CD14-positive monocyte (primary cell): ENCODE data around the gene UTP14C. TPM values are rescaled to one million over a fixed set of nuclear protein-coding genes. Genes with fewer than 3 reads are reported as not detected.

ENCODE experiments used
- DNase-seq, 3 donors: peaks; one replicate each; pipeline ENCODE4 v3.0.0-alpha.2; 2011 to 2022
- H2AFZ ChIP-seq: 2 replicates; pipeline ENCODE4 v1.6.0; 2012; ENCODE audit warnings: mild to moderate bottlenecking, low read depth, low read length, inconsistent platforms; ENCODE audit not compliant: insufficient read depth, poor library complexity, severe bottlenecking
- H3K27ac ChIP-seq, 2 donors: 1 replicate in 1 of 2; 2 replicates in 1 of 2; pipeline ENCODE4 v1.5.1; 2012 to 2013; ENCODE audit warnings: low read length in 2 of 2, control low read depth in 1 of 2, inconsistent platforms in 1 of 2, low read depth in 1 of 2, mild to moderate bottlenecking in 1 of 2
- H3K27me3 ChIP-seq, 2 donors: one replicate each; pipeline versions ENCODE4 v1.6.0 to v1.6.1; 2011 to 2013; ENCODE audit warnings: low read length in 2 of 2; ENCODE audit not compliant: control insufficient read depth in 2 of 2, insufficient read depth in 2 of 2
- H3K36me3 ChIP-seq, 2 donors: replicated peaks in 1 of 2; 1 replicate in 1 of 2; 2 replicates in 1 of 2; pipeline versions ENCODE4 v1.5.1 to v1.6.1; 2012 to 2013; ENCODE audit warnings: low read length in 2 of 2, control low read depth in 1 of 2, inconsistent platforms in 1 of 2, mild to moderate bottlenecking in 1 of 2; ENCODE audit not compliant: insufficient read depth in 2 of 2, control insufficient read depth in 1 of 2
- H3K4me1 ChIP-seq, 2 donors: 1 replicate in 1 of 2; 2 replicates in 1 of 2; pipeline versions ENCODE4 v1.5.1 to v1.6.1; 2012 to 2013; ENCODE audit warnings: low read length in 2 of 2, control low read depth in 1 of 2, inconsistent platforms in 1 of 2, mild to moderate bottlenecking in 1 of 2, moderate library complexity in 1 of 2; ENCODE audit not compliant: insufficient read depth in 2 of 2, control insufficient read depth in 1 of 2
- H3K4me2 ChIP-seq: replicated peaks from 2 replicates; pipeline ENCODE3; 2012; ENCODE audit warnings: low read length, moderate library complexity, mild to moderate bottlenecking; ENCODE audit not compliant: poor library complexity, severe bottlenecking; ENCODE audit errors: extremely low read depth
- H3K4me3 ChIP-seq, 3 experiments: fragments of 200-600 bp in 1 of 3; sonication (generic) in 1 of 3; replicated peaks in 1 of 3; 1 replicate in 2 of 3; 2 replicates in 1 of 3; pipeline ENCODE4 v1.5.1; 2011 to 2013; ENCODE audit warnings: low read length in 3 of 3, mild to moderate bottlenecking in 3 of 3, control low read depth in 2 of 3, low read depth in 2 of 3, inconsistent platforms in 1 of 3, moderate library complexity in 1 of 3
- H3K79me2 ChIP-seq: 2 replicates; pipeline ENCODE4 v1.6.0; 2012; ENCODE audit warnings: mild to moderate bottlenecking, control low read depth, inconsistent platforms, low read length, moderate library complexity; ENCODE audit not compliant: insufficient read depth
- H3K9ac ChIP-seq: 2 replicates; pipeline ENCODE4 v1.6.0; 2017; ENCODE audit warnings: low read length, mild to moderate bottlenecking; ENCODE audit not compliant: insufficient read depth, poor library complexity, severe bottlenecking
- H3K9me3 ChIP-seq, 2 donors: replicated peaks in 1 of 2; 1 replicate in 1 of 2; 2 replicates in 1 of 2; pipeline versions ENCODE4 v1.5.1 to v1.6.1; 2012 to 2013; ENCODE audit warnings: low read length in 2 of 2, control low read depth in 1 of 2; ENCODE audit not compliant: control insufficient read depth in 1 of 2, insufficient read depth in 1 of 2
- H4K20me1 ChIP-seq: 2 replicates; pipeline ENCODE4 v1.6.0; 2012; ENCODE audit warnings: mild to moderate bottlenecking, low read length, control low read depth, moderate library complexity; ENCODE audit not compliant: insufficient read depth
- H3K27ac Mint-ChIP-seq, 7 donors: one replicate each; pipeline ENCODE4 v1.8.0; 2020; ENCODE audit warnings: mild to moderate bottlenecking in 7 of 7, mixed read lengths in 7 of 7, moderate library complexity in 6 of 7, inconsistent platforms in 2 of 7
- H3K27me3 Mint-ChIP-seq, 3 donors: one replicate each; pipeline ENCODE4 v1.8.0; 2021 to 2022; ENCODE audit warnings: low read depth in 3 of 3, mild to moderate bottlenecking in 3 of 3, mixed read lengths in 3 of 3, moderate library complexity in 3 of 3, inconsistent platforms in 1 of 3
- H3K36me3 Mint-ChIP-seq, 2 donors: one replicate each; pipeline ENCODE4 v1.8.0; 2020; ENCODE audit warnings: mixed read lengths in 2 of 2, inconsistent platforms in 1 of 2, mild to moderate bottlenecking in 1 of 2
- H3K4me1 Mint-ChIP-seq: one replicate; pipeline ENCODE4 v1.8.0; 2020; ENCODE audit warnings: mild to moderate bottlenecking, mixed read lengths
- H3K4me3 Mint-ChIP-seq, 2 donors: one replicate each; pipeline ENCODE4 v1.8.0; 2020; ENCODE audit warnings: mild to moderate bottlenecking in 2 of 2, mixed read lengths in 2 of 2, moderate library complexity in 1 of 2
- H3K9me3 Mint-ChIP-seq, 7 donors: one replicate each; pipeline ENCODE4 v1.8.0; 2020 to 2022; ENCODE audit warnings: mixed read lengths in 7 of 7, mild to moderate bottlenecking in 6 of 7, moderate library complexity in 6 of 7, inconsistent platforms in 2 of 7
- WGBS: methylation state at CpG from one replicate; pipeline ENCODE4 v1.1.5; 2013; ENCODE audit warnings: missing lambda C conversion rate; ENCODE audit not compliant: insufficient coverage; 5-methylcytosine and 5-hydroxymethylcytosine counted together
- intact Hi-C, 2 donors: fragments of 100-400 bp; cut with micrococcal nuclease; formaldehyde crosslinking; loops; one replicate each; pipeline versions ENCODE4 v1.15.0 to v1.15.1; 2023
- polyA plus RNA-seq, 3 donors: library from polyadenylated mRNA; depleted of rRNA in 1 of 3; unstranded in 2 of 3; stranded (reverse) in 1 of 3; fragments of 300-500 nt in 2 of 3; fragments of >200 nt in 1 of 3; fragmentation: Illumina TruSeq in 2 of 3; gene quantifications; 1 replicate in 2 of 3; 2 replicates in 1 of 3; pipeline ENCODE4 v1.2.3, GENCODE V29; 2012 to 2021
- TF ChIP-seq, protein P1 (sequence below): fragments of 200-600 bp; IDR thresholded peaks from one replicate; pipeline ENCODE4 v1.8.0; 2022; ENCODE audit warnings: antibody characterized with exemption, mild to moderate bottlenecking

The UTP14C gene
- polyA plus RNA-seq, 3 donors = 1.2 to 1.5 (median 1.2) TPM

DNA sequence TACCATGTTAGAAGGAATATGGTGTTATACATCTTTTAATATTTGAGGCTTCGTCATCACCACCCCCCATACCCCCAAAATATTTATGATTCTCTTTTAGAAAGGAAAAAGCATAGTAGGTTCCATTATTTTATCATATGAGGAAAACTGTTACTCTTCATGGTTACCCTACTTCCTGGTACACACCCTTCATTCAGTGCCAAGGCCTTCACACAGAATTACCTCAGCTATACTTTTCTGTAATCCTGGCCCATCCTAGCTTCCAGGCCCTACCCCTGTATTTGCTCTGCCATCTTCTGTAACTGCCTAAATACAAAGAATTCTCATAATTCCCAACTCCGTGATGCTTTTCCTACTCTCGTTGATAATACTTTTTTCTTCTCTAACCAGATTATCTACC is 4.3 kb upstream of the UTP14C start:
- H3K79me2 ChIP-seq = peaks cover 18% of the 10 kb centered on the region
- WGBS = 100% methylated on average over 2 of the region's 3 CpGs
- intact Hi-C loops = no loop called here
- Mint-ChIP-seq H3K36me3 (peaks cover 62 to 75% of the 10 kb centered on the region in 2 donors), H3K4me1 (peaks cover 5% of the 10 kb centered on the region), H3K27ac (no peak overlapping the region), H3K4me3 (no peak overlapping the region), H3K27me3 (peaks cover 0 to 1% (median 0%) of the 10 kb centered on the region in 3 donors), H3K9me3 (no peaks in the 10 kb centered on the region)
- no peak overlapping the region for H3K4me2 ChIP-seq
- H2AFZ ChIP-seq = no peak overlapping the region
- H3K9me3 ChIP-seq = no peaks in the 10 kb centered on the region
- H3K36me3 ChIP-seq = peaks cover 36 to 76% of the 10 kb centered on the region in 2 donors
- no peak overlapping the region for H3K9ac ChIP-seq
- no peak for DNase-seq
- no peaks in the 10 kb centered on the region for H3K27me3 ChIP-seq
- H3K27ac ChIP-seq = no peak overlapping the region
- no peak overlapping the region for H3K4me3 ChIP-seq
- peaks cover 9% of the 10 kb centered on the region for H4K20me1 ChIP-seq
- no peaks in the 10 kb centered on the region for H3K4me1 ChIP-seq
- TF ChIP-seq, protein P1, sequence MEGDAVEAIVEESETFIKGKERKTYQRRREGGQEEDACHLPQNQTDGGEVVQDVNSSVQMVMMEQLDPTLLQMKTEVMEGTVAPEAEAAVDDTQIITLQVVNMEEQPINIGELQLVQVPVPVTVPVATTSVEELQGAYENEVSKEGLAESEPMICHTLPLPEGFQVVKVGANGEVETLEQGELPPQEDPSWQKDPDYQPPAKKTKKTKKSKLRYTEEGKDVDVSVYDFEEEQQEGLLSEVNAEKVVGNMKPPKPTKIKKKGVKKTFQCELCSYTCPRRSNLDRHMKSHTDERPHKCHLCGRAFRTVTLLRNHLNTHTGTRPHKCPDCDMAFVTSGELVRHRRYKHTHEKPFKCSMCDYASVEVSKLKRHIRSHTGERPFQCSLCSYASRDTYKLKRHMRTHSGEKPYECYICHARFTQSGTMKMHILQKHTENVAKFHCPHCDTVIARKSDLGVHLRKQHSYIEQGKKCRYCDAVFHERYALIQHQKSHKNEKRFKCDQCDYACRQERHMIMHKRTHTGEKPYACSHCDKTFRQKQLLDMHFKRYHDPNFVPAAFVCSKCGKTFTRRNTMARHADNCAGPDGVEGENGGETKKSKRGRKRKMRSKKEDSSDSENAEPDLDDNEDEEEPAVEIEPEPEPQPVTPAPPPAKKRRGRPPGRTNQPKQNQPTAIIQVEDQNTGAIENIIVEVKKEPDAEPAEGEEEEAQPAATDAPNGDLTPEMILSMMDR = no peak

DNA sequence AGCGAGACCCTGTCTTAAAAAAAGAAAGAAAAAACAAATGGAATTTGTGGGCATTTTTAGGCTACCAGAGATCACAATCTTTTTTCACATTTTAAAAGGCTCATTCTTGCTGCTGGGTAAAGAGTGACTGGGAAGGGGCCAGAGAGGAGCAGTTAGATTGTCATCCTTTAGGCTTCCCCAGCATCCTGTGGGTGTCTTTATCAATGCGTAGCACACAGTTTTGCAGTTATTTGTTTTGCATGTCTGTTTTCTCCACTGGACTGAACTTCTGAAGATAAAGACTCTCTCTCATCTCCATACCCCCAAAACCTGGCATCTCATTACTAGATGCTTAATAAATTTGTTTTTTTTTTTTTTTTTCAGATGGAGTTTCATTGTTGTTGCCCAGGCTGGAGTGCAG is 2.1 kb upstream of the UTP14C start:
- intact Hi-C loops = no loop called here
- Histone ChIP-seq H3K4me1 (no peaks in the 10 kb centered on the region), H3K9ac (no peak overlapping the region), H3K4me3 (no peak overlapping the region), H2AFZ (no peak overlapping the region), H3K27me3 (no peaks in the 10 kb centered on the region), H4K20me1 (peaks cover 13% of the 10 kb centered on the region), H3K27ac (no peak overlapping the region), H3K79me2 (peaks cover 4% of the 10 kb centered on the region), H3K4me2 (no peak overlapping the region), H3K9me3 (no peaks in the 10 kb centered on the region), H3K36me3 (peaks cover 43 to 93% of the 10 kb centered on the region in 2 donors)
- WGBS = no CpG with 5 or more reads among the region's 2 CpGs
- Mint-ChIP-seq H3K27me3 (peaks cover 0 to 3% (median 0%) of the 10 kb centered on the region in 3 donors), H3K4me3 (no peak overlapping the region), H3K9me3 (peaks cover 0 to 11% (median 2%) of the 10 kb centered on the region in 7 donors), H3K4me1 (peaks cover 3% of the 10 kb centered on the region), H3K36me3 (peaks cover 73 to 82% of the 10 kb centered on the region in 2 donors), H3K27ac (no peak overlapping the region)
- DNase-seq = no peak
- TF ChIP-seq, protein P1 = no peak
